HuH-7 (cell line): ENCODE results near the gene LIN52.

ENCODE experiments used
- DNase-seq: peaks from one replicate; pipeline ENCODE4 v3.0.0; 2011; ENCODE audit warnings: low spot score

Gene LIN52

DNA sequence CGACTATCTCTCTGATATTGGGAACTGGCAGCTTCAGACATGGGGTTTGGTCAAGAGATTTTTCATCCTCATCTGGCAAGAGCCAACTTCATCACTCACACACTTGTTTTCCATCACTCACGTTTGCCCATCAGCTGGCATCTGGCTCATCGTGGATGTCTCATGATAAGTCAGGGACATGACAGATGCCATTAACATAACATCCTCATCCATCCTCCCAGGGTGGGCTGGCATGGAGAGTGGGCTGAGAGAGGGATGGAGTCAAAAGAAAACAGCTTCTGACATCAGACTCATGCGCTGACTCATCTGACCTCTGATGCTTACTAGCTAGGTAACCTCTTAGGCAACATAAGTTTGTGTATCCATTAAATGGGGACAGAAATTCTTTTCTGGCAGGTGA is 152.7 kb downstream of the LIN52 start:
- DNase-seq: no peak

DNA sequence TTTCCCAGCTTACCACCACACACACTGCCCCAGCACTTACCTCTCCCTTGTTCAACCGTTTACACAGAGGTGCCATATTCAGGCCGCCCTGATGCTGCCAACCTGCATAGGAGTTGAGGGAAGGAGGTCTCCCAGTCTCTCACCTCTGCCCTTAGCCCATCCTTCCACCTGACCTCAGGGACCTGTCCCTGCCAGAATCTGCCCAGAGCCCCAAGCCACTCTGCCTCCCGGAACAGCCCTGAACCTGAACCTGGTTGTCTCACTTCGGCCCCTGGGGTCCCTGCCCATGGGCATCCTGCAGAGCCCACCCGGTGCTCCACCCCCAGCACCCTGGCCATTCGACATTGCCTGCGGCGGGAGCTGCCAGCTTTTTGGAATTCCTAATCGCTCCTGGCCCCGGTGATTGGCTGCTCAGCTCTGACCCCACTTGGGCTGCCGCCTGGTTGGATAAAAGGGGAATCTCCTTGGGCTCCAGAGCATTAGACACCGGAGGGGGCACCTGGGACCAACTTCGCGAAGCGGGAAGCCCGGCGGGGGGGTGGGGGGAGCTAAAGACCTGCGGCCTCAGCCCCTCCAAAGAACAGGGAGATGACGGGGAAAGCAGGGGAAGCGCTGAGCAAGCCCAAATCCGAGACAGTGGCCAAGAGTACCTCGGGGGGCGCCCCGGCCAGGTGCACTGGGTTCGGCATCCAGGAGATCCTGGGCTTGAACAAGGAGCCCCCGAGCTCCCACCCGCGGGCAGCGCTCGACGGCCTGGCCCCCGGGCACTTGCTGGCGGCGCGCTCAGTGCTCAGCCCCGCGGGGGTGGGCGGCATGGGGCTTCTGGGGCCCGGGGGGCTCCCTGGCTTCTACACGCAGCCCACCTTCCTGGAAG is 154.5 kb downstream of the LIN52 start, which contains the start of gene VSX2:
VSX2 (plus strand) TSS at position 476 of the 874 bp plus-strand sequence; CDS start at position 589, 113 bp downstream.
- DNase-seq: no peak

DNA sequence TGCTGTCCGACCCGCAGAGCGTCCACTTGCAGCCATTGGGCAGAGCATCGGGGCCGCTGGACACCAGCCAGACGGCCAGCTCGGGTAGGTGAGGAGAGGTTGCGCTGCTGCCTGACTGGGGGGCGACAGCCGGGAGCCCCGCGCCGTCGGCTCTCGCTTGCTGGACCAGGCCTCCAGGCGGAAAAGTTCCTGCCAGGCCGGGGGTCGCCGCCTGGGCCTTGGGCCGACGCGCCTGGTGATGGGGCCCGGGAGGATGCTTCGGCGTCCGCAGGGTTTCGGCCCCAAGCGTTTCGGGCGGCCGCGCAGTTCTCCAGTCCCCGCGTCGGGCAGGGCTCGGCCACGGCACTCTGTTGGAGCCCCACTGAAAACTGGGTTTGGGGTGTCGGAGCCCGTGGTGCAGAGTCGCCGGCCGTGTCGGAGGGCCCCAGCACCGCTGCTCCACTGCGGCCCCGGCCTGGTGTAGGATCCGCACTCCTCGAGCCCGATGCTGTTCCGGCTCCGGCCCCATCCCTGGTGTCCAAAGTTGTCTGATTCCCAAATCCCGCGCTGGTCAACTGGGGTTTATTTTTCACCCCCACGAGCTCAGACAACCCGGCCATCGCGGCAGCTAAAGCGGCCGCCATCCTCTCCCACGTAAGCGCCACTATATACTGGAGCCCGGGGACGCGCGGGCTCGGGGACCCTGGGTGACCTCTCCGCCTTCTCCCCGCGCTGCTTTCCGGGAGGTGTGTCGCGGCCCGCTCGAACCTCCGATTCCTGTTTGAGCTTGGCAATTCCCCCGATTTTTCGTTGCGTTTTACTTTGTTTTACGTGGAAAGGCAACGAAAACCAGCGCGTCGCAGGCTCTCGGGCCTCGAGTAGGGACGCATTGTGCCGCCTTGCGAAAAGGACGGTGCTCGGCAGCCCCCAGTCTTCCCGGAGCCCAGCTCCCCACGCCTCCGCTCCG is 155.4 kb downstream of the LIN52 start:
- no peak for DNase-seq

DNA sequence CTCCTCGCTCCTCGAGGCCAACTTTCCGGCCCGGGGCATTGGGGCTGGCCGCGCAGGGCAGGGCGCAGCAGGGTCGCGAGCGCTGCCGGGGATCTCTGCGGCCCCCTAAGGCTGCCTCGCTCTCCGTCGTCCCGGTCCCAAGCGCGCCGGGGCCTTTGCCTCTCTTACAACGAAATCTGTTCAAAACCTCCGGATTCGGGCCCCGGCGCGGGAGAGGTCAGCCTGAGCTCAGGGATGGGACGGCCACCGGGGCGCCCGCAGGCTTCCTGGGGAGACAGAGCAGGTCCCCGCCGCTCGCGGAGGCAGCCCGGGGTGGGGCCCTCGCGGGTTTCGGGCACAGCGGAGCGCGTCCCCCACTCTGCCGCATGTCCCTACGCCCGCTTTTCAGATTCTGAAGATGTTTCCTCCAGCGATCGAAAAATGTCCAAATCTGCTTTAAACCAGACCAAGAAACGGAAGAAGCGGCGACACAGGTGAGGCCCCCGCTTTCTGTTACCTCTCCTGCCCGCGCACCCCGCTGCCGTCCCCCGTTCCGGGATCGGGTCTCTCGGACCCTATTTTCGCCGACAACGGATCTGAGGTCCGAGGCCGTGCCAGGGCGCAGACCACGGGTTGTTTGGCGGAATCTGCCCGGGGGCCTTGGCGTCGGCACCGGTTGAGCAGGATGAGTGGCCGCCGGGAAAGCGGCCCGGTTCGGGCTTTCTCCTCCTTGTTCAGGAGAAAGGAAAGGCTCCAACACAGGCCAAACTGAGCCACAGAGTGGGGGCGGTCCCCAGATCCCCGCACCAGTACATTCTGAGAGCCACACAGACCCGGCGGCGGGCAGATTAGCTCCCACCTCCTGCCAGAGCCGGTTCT is 156.3 kb downstream of the LIN52 start:
- DNase-seq: no peak

DNA sequence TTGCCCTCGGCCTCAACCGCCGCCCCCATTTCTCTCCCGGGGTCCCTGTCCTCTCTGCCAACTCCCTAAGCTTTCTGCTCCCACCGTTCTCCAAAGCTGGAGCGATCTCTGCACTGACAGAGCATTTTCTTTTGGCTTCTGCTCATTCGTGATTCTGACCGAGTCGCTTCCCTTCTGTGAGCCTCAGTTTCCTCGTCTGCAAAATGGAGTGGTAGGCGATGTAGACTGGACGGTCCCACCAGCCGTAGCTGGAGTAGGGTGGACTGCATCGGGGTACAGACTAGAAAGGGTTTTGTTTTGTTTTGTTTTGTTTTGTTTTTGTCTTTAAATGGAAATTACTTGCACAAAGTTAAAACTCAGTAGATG is 156.9 kb downstream of the LIN52 start:
- no peak for DNase-seq

DNA sequence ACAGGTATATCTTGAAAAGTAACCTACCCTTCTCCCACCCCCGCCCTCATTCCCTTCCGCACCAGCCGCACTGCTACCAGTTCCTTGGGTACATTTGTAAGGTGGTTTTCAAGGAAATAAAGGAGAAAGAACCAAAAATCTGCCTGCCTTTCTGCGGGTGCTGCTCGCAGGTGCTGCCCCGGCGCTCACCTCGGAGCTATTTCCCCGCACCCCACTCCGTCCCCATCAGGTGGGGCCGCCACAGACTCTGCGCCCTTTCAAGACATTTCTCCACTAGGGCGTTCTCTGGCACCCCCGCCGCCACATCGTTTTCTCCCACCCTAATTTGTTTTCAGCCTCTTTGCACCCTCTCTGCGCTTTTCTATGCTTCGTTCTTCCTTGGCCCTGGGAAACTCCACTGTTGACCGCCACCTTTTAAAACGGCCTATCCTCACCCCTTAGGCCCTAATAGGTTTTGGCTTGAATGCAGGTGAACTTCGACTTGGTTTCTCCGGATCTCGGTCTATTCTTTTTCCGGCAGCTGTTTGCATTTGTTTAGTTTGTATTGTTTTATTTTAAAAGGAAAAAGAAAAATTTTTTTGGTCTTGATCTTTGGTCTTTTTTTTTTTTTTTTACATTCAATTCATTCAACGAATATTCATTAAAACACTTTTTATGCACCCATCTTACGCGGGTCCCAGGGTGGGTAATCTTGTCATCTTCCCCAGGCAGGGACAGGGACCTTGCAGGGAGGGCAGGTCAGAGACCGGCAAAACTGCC is 157.4 kb downstream of the LIN52 start:
- no peak for DNase-seq

DNA sequence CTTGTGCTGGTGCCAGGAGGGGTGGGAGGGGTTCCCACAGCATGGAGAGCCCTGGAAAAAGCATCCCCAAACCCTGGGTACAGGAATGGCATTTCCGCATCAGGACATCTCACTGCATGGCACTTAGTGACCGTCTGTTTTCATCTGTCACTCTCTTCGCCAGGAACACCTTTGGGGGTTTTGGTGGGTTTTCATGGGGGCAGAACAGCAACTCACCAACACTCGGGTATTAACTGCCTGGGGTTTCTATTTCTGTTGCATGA is 158.0 kb downstream of the LIN52 start:
- no peak for DNase-seq

DNA sequence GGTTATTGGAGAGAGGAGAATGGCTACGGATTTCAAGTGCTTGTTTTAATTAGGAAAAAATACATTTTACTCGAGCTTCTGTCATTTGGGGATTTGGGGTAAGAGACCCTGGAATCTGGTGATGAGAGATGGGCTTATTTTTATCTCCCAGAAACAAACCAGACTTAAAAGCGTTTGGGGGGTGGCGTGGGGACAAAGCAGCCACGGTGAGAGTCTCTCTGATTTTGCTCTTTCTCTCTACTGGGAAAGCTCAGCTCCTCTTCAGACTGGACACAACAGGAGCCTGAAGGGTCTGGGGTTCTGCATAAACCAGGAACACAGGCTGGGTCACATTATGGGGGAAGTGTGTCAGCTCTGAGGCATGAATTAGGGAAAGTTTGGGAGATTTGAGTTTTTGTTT is 158.3 kb downstream of the LIN52 start:
- no peak for DNase-seq

DNA sequence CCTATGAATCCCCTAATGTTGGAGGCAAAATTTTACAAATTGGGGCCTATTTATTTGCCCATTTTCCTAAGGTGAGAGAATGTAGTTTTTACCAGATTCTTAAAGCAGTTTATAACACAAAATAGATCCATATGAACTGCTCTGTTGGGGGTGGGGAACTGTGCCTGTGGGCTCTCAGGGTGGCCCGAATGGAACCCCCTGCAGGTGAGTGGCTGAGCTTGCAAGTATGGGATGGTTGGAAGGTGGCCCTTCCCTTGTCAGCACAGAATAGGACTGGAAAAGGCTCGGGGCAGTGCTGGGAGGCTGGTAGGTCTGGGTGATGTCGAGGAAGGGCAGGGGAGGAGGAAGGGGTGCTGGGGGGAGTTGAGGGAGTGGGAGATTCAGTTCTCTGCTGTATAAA is 159.4 kb downstream of the LIN52 start:
- peak; percentile 66 for DNase-seq

DNA sequence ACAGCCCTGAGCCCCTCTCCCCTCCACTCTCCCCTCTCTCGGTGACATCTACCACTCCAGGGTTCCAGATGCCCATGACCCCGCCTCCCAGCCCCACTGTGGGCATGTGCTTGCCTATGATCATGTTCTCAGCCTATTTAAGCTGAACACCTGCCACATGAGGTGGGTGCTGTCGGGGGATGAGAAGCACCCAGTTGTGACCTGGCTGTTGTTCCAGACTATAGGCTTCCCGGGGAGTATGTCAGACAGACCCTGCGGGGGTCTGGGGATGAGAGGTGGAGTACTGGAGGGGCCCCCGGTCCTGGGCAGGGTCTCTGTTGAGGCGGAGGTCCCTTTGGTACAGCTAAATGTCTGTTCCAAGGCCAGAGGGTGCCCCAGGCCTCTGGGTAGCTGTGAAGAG is 160.5 kb downstream of the LIN52 start:
- DNase-seq: no peak

DNA sequence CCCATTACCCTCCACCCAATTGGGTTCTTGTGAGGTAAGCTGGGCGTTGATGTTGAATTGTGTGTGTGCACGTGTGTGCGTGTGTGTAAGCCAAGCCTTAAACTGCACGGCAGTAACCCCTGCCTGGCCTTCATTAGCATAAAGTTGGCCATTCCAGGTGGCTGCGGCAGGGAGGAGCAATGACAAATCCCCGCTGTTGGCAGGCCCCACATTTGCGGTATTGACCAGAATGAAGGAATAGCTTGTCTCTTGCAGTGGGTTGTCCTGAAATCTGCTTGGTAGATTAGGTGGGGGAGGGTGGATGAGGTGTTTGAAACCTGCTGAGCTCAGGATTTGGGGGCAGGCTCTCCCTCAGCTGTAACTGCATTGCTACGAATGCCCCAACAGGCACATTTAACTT is 161.8 kb downstream of the LIN52 start:
- no peak for DNase-seq

DNA sequence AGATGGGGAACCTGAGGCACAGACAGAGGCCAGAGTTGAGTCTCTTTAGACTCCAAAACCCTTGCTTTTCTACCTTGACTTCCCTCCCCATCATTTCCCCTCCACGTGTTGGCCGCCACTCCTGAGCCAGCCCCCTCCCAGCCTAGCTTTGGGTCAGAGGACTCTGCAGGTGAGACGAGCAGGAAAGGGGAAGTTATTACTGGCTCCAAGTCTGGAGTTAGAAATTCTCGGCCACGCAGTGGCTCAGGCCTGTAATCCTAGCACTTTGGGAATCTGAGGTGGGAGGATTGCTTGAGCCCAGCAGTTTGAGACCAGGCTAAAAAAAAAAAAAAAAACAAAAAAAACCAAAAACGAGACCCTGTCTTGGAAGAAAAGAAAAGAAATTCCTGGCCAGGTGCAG is 163.3 kb downstream of the LIN52 start:
- no peak for DNase-seq

DNA sequence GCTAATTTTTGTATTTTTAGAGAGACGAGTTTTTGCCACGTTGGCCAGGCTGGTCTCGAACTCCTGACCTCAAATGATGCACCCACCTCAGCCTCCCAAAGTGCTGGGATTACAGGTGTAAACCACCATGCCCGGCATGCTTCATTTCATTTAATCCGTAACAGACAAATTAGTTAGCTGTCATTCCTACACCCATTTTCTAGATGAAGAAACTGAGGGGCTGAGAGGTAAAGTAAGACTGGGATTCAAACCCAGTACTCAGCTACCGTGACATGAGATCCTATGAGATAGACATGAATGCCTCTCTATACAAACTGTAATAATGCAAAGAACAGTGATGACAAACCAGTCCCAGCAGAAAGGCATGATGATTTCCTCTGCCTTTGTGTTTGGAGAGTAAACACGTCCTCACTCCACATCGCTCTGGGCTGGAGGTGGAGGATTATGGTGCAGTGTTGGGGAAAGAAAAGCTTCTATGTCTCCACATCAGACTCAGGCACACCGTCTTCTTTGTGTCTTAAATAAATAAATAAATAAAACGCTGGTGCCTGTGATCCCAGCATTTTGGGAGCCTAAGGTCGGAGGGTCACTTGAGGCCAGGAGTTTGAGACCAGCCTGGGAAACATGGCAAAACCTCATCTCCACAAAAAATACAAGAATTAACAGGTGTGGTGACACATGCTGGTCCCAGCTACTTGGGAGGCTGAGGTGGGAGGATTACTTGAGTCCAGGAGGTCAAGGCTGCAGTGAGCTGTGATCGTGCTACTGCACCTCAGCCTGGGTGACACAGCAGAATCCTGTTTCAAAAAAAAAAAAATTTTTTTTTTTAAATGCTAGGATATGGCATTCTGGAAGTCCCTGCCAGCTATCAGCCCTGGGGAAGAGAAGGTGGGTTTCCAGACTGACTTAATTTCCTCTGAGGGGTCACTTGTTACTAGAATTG is 164.9 kb downstream of the LIN52 start:
- DNase-seq: peak; percentile 55
